Stimulated activated naive CD8-positive, alpha-beta T cell treated with anti-CD3 and anti-CD28 coated beads, Interleukin-15, Interleukin-2, amounts not matched to agents 100 ng/mL and 50 ng/mL, for 24 hours (primary cell): ENCODE data around the gene KCTD21.
"Not testable (repeated sequence)": the region's sequence is repeated elsewhere in the genome, so short reads cannot be mapped to it uniquely, and the experiment has no call there.

Experiments
- H3K27ac Mint-ChIP-seq: one replicate; pipeline ENCODE4 v1.8.0; 2021; ENCODE audit warnings: mild to moderate bottlenecking, mixed read lengths
- H3K27me3 Mint-ChIP-seq: one replicate; pipeline ENCODE4 v1.8.0; 2021; ENCODE audit warnings: mixed read lengths
- H3K36me3 Mint-ChIP-seq: one replicate; pipeline ENCODE4 v1.8.0; 2021; ENCODE audit warnings: low read depth, mixed read lengths
- H3K4me1 Mint-ChIP-seq: one replicate; pipeline ENCODE4 v1.8.0; 2021; ENCODE audit warnings: low read depth, mixed read lengths
- H3K4me3 Mint-ChIP-seq: one replicate; pipeline ENCODE4 v1.8.0; 2021; ENCODE audit warnings: mild to moderate bottlenecking, mixed read lengths
- H3K9me3 Mint-ChIP-seq: one replicate; pipeline ENCODE4 v1.8.0; 2021; ENCODE audit warnings: mixed read lengths

The KCTD21 gene

GRCh38 chr11:78179459-78180071, 8.9 kb downstream of the KCTD21 start:
- peaks cover 24% of the 10 kb centered on the region for H3K36me3 Mint-ChIP-seq
- no peak overlapping the region for H3K27ac Mint-ChIP-seq
- no peaks in the 10 kb centered on the region for H3K4me1 Mint-ChIP-seq

GRCh38 chr11:78177216-78177615, 11.2 kb downstream of the KCTD21 start:
- Mint-ChIP-seq H3K4me3 (no peak overlapping the region), H3K9me3 (no peaks in the 10 kb centered on the region), H3K36me3 (peaks cover 28% of the 10 kb centered on the region), H3K4me1 (no peaks in the 10 kb centered on the region), H3K27ac (no peak overlapping the region), H3K27me3 (no peaks in the 10 kb centered on the region)

More at GRCh38 chr11:78179459-78180071, 8.9 kb downstream of the KCTD21 start:
- Mint-ChIP-seq H3K27me3 (no peaks in the 10 kb centered on the region), H3K4me3 (no peak overlapping the region), H3K9me3 (no peaks in the 10 kb centered on the region)

- Mint-ChIP-seq H3K27ac (no peak overlapping the region), H3K4me3 (no peak overlapping the region), H3K4me1 (no peaks in the 10 kb centered on the region), H3K9me3 (no peaks in the 10 kb centered on the region), H3K36me3 (peaks cover 28% of the 10 kb centered on the region), H3K27me3 (no peaks in the 10 kb centered on the region)
Measured at GRCh38 chr11:78176605-78177141, 11.8 kb downstream of the KCTD21 start.

GRCh38 chr11:78175862-78176261, 12.6 kb downstream of the KCTD21 start:
- H3K36me3 Mint-ChIP-seq = peaks cover 25% of the 10 kb centered on the region
- H3K4me3 Mint-ChIP-seq, H3K27me3 Mint-ChIP-seq, H3K9me3 Mint-ChIP-seq, H3K4me1 Mint-ChIP-seq, H3K27ac Mint-ChIP-seq: not testable (repeated sequence)

GRCh38 chr11:78171951-78172350, 16.5 kb downstream of the KCTD21 start:
- H3K4me3 Mint-ChIP-seq = no peak overlapping the region
- no peaks in the 10 kb centered on the region for H3K9me3 Mint-ChIP-seq
- H3K36me3 Mint-ChIP-seq = peaks cover 16% of the 10 kb centered on the region
- no peaks in the 10 kb centered on the region for H3K27me3 Mint-ChIP-seq
- no peak overlapping the region for H3K27ac Mint-ChIP-seq
- H3K4me1 Mint-ChIP-seq = no peaks in the 10 kb centered on the region

GRCh38 chr11:78170874-78171549, 17.4 kb downstream of the KCTD21 start:
- no peaks in the 10 kb centered on the region for H3K9me3 Mint-ChIP-seq
- H3K27ac Mint-ChIP-seq = no peak overlapping the region
- peaks cover 8% of the 10 kb centered on the region for H3K36me3 Mint-ChIP-seq
- H3K4me3 Mint-ChIP-seq = no peak overlapping the region
- H3K4me1 Mint-ChIP-seq = no peaks in the 10 kb centered on the region
- H3K27me3 Mint-ChIP-seq = no peaks in the 10 kb centered on the region

- Mint-ChIP-seq H3K36me3 (peaks cover 8% of the 10 kb centered on the region), H3K4me3 (no peak overlapping the region), H3K9me3 (no peaks in the 10 kb centered on the region), H3K4me1 (no peaks in the 10 kb centered on the region), H3K27ac (no peak overlapping the region), H3K27me3 (no peaks in the 10 kb centered on the region)
Measured at GRCh38 chr11:78170413-78170812, 18.0 kb downstream of the KCTD21 start.

- Mint-ChIP-seq H3K27me3 (no peaks in the 10 kb centered on the region), H3K4me1 (no peaks in the 10 kb centered on the region), H3K36me3 (peaks cover 6% of the 10 kb centered on the region), H3K27ac (no peak overlapping the region), H3K4me3 (no peak overlapping the region), H3K9me3 (no peaks in the 10 kb centered on the region)
Measured at GRCh38 chr11:78168539-78169477, 19.6 kb downstream of the KCTD21 start.

- Mint-ChIP-seq H3K36me3 (no peaks in the 10 kb centered on the region), H3K27me3 (no peaks in the 10 kb centered on the region), H3K4me3 (no peak overlapping the region), H3K4me1 (no peaks in the 10 kb centered on the region), H3K27ac (no peak overlapping the region), H3K9me3 (no peaks in the 10 kb centered on the region)
Measured at GRCh38 chr11:78166855-78167469, 21.5 kb downstream of the KCTD21 start.

GRCh38 chr11:78164471-78164870, 24.0 kb downstream of the KCTD21 start:
- Mint-ChIP-seq H3K27ac (no peak overlapping the region), H3K4me1 (no peaks in the 10 kb centered on the region), H3K36me3 (no peaks in the 10 kb centered on the region), H3K27me3 (no peaks in the 10 kb centered on the region), H3K9me3 (no peaks in the 10 kb centered on the region), H3K4me3 (no peak overlapping the region)

- Mint-ChIP-seq H3K27ac (no peak overlapping the region), H3K4me1 (no peaks in the 10 kb centered on the region), H3K4me3 (no peak overlapping the region), H3K36me3 (no peaks in the 10 kb centered on the region), H3K27me3 (no peaks in the 10 kb centered on the region), H3K9me3 (no peaks in the 10 kb centered on the region)
Measured at GRCh38 chr11:78163828-78164227, 24.6 kb downstream of the KCTD21 start.

- no peak overlapping the region for H3K4me3 Mint-ChIP-seq
- no peaks in the 10 kb centered on the region for H3K4me1 Mint-ChIP-seq
- no peaks in the 10 kb centered on the region for H3K9me3 Mint-ChIP-seq
- H3K36me3 Mint-ChIP-seq = no peaks in the 10 kb centered on the region
- H3K27me3 Mint-ChIP-seq = no peaks in the 10 kb centered on the region
- H3K27ac Mint-ChIP-seq = no peak overlapping the region
Measured at GRCh38 chr11:78161962-78162371, 26.5 kb downstream of the KCTD21 start.

GRCh38 chr11:78161346-78161745, 27.1 kb downstream of the KCTD21 start:
- no peaks in the 10 kb centered on the region for H3K9me3 Mint-ChIP-seq
- no peaks in the 10 kb centered on the region for H3K36me3 Mint-ChIP-seq
- H3K27me3 Mint-ChIP-seq = no peaks in the 10 kb centered on the region
- H3K27ac Mint-ChIP-seq = no peak overlapping the region
- H3K4me1 Mint-ChIP-seq = no peaks in the 10 kb centered on the region
- H3K4me3 Mint-ChIP-seq = no peak overlapping the region

- H3K9me3 Mint-ChIP-seq = no peaks in the 10 kb centered on the region
- H3K36me3 Mint-ChIP-seq = no peaks in the 10 kb centered on the region
- H3K27me3 Mint-ChIP-seq = no peaks in the 10 kb centered on the region
- no peaks in the 10 kb centered on the region for H3K4me1 Mint-ChIP-seq
- H3K4me3 Mint-ChIP-seq = no peak overlapping the region
- H3K27ac Mint-ChIP-seq = no peak overlapping the region
Measured at GRCh38 chr11:78160557-78160956, 27.9 kb downstream of the KCTD21 start.
